ENCODE results near the gene COG1.

COG1 gene

DNA sequence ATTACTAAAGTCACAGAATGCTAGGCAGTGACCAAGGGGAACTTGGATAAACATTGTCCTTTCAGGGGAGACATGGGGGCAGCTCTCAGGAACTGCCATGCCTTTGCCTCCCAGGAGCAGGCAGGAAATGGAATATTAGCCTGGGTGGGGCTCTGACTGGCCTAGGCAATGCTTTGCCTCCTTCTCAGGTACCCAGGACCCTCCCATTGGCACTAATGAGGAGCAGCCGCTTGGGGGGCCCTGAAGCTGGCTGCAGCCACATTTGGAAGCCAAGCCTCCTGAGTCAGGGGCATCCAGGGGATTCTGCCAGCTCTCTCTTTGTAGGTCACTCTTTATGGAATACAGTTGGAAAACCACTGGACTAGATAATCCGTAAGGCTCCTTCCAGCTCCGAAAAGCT lies 63.4 kb downstream of the COG1 start:
- TF ChIP-seq, protein P1, sequence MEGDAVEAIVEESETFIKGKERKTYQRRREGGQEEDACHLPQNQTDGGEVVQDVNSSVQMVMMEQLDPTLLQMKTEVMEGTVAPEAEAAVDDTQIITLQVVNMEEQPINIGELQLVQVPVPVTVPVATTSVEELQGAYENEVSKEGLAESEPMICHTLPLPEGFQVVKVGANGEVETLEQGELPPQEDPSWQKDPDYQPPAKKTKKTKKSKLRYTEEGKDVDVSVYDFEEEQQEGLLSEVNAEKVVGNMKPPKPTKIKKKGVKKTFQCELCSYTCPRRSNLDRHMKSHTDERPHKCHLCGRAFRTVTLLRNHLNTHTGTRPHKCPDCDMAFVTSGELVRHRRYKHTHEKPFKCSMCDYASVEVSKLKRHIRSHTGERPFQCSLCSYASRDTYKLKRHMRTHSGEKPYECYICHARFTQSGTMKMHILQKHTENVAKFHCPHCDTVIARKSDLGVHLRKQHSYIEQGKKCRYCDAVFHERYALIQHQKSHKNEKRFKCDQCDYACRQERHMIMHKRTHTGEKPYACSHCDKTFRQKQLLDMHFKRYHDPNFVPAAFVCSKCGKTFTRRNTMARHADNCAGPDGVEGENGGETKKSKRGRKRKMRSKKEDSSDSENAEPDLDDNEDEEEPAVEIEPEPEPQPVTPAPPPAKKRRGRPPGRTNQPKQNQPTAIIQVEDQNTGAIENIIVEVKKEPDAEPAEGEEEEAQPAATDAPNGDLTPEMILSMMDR (IDR thresholded peaks at IDR 0.05; ENCODE audit: control insufficient read depth, extremely low read depth, insufficient read depth), result no peak
- DNase-seq (ENCODE audit: low read depth), result no peak
- no peak overlapping the region for H3K4me3 ChIP-seq (ENCODE audit: low read depth, low read length)

DNA sequence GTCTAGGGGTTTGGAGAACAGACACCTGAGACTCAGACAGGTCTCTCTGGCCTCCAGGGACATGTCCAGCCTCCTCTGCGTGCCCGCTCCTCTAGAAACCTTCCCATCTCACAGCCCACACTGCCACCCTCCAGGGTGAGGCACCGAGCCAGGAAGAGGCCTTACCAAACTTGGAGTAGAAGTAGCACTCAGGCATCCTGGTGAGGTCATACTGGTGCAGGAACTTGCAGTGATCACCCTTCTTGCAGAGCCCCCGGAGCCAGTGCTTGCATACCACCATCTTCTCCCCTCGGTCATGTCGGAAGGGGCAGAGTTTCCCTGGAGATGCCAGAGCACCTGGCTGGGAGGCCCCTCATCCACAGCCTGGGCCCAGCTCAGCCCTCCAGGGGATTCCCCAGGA lies 64.7 kb downstream of the COG1 start:
- no peak for DNase-seq (ENCODE audit: low read depth)
- TF ChIP-seq, protein P1 (IDR thresholded peaks at IDR 0.05; ENCODE audit: control insufficient read depth, extremely low read depth, insufficient read depth), result no peak
- no peak overlapping the region for H3K4me3 ChIP-seq (ENCODE audit: low read depth, low read length)

Measured in LNCaP clone FGC (cell line).